Adipose tissue (tissue), 3 donors: ENCODE data around the gene AREL1. TPM values are rescaled to one million over a fixed set of nuclear protein-coding genes. Genes with fewer than 3 reads are reported as not detected.

Experiments used
- H3K27ac ChIP-seq: one replicate; pipeline ENCODE4 v1.5.1; 2013; ENCODE audit warnings: low read depth, low read length
- WGBS, 3 donors: extraction: QIAGEN DNeasy Blood & Tissue Kit; methylation state at CpG; one replicate each; pipeline ENCODE4 v1.1.7; 2013; 5-methylcytosine and 5-hydroxymethylcytosine counted together
- polyA plus RNA-seq, 3 donors: library from polyadenylated mRNA; stranded (reverse); fragments of 200-250 nt; gene quantifications; one replicate each; pipeline ENCODE4 v1.2.3, GENCODE V29; 2013
- donor health status: healthy with polysubstance abuse.
- donor health status: Bipolar disorder and iron deficiency.
- donor health status: healthy.

AREL1 gene
- polyA plus RNA-seq, 3 donors, result 5.9 to 10.2 (median 9.6) TPM

DNA sequence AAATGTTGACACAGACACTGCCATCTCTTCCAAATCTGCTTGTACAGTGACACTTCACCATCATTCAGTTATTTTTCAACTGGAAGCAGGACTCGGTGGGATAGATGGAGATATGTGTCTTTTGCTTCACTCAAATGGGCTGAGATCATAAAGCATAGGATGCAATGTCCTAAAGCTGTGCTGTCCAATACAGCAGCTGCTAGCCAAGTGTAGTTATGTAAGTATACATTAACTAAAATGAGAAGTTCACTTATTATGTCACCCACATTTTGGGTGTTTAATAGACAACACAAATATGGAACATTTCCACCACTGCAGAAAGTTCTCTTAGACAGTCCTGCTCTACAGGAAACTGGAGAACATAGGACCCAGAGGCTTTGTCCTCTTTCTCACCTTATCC, 43.6 kb downstream of the AREL1 start:
- H3K27ac ChIP-seq, result no peak overlapping the region
- 92 to 96% (median 96%) methylated on average over 1 of the region's 1 CpG for WGBS, 3 donors

DNA sequence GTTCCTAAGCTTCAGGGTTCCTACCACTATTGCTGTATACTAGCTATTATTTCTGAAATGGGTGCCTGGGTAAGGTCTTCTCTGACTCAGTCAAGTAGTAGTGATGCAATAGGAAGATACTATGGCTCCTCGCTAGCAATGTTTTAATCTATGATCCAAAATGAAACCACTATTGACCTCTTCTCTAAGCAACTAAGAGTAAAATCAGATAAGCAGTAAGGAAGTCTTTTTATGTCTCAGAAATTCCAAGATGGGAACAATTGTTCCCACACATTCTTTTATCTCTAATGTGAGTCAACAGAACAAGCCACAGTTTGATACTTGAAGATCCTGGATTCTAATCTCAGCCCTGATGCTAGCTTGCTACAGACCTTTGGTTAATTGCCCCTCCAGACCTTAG, 45.1 kb downstream of the AREL1 start:
- no peak overlapping the region for H3K27ac ChIP-seq

DNA sequence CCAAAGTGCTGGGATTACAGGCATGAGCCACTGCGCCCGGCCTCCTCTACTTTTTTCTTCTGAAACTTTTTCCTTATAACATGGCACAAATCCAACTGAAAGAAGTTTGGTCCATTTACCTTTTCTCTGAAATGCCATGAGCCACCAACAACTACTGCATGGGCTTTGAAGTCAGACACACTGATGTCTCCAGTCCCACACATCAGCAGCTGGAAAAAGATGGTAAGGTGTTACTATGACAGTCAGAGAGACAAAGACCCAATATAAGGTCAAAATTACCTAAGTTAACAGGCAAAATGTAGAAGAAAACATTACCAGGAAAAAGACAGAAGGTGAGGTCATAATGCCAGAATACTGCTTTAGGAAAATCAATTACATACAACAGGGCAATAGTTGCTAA, 48.2 kb downstream of the AREL1 start:
- WGBS, 3 donors, result 94 to 98% (median 97%) methylated on average over 2 of the region's 2 CpGs
- H3K27ac ChIP-seq, result no peak overlapping the region

More for the DNA sequence above, 45.1 kb downstream of the AREL1 start:
- 78 to 90% (median 79%) methylated on average over 1 of the region's 1 CpG for WGBS, 3 donors

DNA sequence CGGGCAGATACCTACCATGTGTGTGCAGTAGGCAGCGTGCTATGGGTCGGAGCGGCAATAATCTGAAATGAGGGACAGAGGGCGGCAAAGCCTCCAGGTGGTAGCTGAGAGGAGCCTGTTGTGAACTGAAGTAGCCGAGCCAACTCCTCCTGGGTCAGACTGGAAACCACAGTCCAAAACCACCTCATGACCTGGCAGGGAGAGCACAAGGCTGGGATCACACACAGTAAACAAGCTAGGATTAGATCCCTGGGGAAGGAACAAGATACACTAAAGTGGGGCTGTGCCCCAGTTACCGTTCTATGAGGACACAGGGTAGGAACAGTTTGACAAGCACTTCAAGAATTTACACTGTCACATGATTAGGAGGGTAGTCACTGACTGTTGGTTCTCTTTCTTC, 49.0 kb downstream of the AREL1 start:
- WGBS, 3 donors, result 86 to 90% (median 87%) methylated on average over 7 of the region's 7 CpGs
- no peak overlapping the region for H3K27ac ChIP-seq

DNA sequence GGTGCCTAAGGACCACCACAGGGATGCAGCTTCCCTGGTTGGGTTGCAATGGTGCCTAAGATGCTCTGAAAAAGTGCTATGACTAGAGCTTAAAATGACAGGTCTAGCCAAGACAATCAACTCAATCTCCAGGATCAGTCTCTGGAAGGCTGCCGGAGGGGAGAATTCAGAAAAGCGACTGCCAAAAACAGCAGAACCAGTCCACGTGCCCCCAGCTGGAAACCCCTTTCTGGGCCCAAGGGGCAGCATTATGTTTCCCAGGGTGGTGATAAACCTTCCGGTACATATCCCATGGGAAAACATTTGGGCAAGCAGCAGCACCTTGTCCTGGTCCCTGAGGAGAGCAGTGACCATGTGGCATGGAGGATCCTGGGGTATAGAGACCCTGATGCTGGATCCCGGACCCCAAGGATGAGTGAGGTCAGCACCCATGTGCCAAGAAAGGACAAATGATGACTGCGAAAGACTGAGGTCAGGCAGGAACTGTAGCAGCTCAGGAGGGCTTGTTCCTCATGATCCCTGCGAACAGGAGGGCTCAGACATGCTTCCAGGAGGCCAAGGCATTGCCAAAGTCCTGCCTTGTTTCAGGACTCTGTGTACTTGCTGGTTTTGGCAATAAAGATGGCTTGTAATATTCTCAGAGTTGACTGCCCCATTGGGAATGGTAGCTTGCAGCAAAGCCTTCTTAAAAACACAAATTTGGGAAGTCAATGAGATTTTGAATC, 51.0 kb downstream of the AREL1 start:
- 79 to 91% (median 88%) methylated on average over 7 of the region's 7 CpGs for WGBS, 3 donors
- H3K27ac ChIP-seq, result no peak overlapping the region

DNA sequence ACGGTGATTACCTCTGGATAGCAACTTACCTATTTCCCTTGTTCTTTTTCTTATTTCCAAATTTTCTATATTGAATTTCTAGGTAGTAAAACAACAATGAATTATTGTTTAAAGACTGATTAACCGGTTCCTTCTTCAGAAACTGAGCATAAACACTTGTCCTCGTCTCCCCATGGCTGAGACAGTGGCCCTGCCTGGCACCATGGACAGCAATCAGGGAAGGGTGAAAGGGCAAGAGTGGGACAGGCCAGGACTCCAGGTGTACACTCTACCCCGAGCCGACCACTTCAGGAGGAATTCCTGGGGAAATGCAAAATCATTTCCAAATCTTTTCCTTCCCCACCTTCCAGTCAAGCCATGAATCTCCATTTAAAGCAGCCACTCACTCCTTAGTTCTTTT, 52.0 kb downstream of the AREL1 start:
- no peak overlapping the region for H3K27ac ChIP-seq
- 76 to 87% (median 85%) methylated on average over 5 of the region's 5 CpGs for WGBS, 3 donors

DNA sequence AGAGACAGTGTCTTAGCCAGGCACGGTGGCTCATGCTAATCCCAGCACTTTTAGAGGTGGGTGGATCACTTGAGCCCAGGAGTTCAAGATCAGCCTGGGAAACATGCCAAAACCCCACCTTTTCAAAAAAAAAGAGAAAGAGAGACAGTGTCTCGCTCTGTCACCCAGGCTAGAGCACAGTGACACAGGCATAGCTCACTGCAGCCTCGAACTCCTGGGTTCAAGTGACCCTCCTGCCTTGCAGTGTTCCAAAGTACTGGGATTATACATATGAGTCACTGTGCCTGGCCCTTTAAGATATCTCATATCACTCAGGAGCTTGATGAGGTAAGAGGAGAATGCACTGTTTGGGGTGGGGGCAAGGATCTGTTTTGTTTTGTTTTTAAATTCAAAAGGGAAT, 52.7 kb downstream of the AREL1 start:
- no peak overlapping the region for H3K27ac ChIP-seq
- 84 to 92% (median 86%) methylated on average over 3 of the region's 3 CpGs for WGBS, 3 donors

DNA sequence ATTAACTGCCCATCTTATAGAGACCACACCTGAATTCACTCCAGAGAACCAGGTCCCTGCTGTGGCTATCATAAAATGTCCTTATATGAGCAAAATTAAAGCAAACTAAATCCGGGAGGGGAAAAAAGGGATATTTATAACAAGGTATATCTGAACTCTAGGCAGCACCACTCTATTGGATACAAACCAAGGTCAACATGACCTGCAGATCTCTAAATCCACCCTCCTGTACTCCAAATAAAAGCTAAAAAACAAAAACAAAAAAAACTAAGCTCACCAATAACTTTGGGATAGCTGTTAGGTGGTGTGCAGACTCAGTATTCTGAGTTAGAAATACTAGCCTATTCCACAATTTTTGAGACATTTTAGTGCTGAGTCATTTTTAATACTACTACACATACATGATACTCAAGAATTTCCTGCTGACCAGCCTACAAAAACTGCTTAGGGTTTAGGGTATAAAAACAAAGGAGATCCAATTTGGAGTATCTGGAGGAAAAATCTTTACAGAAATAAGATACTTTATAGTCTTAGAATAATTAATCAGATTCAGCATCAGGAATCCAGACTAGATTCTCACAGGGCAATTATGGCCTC, 54.2 kb downstream of the AREL1 start:
- no peak overlapping the region for H3K27ac ChIP-seq
- WGBS, 3 donors, result 69 to 93% (median 83%) methylated on average over 1 of the region's 1 CpG

DNA sequence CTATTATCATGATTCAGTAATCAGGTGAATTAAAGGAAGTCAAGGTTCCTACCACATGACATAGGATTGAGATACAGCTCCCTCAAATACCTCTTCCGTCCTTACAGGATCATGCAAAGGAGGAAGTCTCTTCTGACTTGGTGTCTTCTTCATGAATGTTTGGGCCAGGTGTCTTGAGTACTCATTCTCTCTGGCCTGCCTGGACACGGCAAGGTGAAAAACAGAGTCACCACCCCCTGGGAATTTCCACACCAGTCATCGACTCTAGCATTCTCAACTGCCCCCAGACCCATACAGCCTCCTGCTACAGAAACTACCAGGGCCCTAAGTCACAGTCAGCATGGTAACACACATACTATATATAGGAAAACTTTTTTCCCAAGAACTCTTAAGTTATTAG, 55.9 kb downstream of the AREL1 start:
- WGBS, 3 donors, result 94 to 97% (median 95%) methylated on average over 3 of the region's 3 CpGs
- H3K27ac ChIP-seq, result no peak overlapping the region

DNA sequence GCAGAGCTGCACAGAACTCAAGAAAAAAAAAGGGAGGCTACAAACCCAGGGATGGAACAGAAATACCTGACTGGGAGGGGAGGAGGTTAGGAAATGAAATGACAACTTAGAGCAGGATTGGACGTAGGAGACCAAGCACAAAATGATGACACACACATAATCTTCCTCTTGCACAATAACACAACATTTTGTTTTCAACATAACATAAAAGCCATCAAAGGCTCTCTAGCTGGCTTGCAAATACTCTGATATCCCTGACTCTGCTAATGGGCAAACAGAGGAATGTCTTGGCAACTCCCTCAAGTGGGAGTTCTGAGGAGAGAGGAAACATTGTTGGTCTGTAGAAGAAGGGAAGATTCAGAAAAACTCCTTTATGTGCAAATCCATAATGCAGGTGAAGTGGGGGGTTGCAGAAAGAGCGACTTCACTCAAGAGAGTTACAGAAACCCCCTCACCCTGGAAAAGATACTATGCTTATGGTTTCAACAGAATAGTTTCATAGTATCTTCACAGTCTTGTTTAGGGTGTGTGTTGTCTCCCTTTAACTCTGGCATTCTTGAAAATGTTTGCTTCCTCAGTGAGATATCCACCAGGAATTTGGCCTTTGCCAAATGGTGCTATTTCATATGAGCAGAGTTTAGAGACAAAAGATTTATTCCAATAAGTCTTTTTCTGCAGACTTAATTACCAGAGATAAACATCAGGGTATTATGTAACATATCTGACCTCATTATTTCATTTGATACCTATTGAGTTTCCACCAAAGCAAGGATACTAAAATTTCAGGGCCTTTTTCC, 57.1 kb downstream of the AREL1 start:
- 56 to 98% (median 64%) methylated on average over 2 of the region's 2 CpGs for WGBS, 3 donors
- H3K27ac ChIP-seq, result no peak overlapping the region

DNA sequence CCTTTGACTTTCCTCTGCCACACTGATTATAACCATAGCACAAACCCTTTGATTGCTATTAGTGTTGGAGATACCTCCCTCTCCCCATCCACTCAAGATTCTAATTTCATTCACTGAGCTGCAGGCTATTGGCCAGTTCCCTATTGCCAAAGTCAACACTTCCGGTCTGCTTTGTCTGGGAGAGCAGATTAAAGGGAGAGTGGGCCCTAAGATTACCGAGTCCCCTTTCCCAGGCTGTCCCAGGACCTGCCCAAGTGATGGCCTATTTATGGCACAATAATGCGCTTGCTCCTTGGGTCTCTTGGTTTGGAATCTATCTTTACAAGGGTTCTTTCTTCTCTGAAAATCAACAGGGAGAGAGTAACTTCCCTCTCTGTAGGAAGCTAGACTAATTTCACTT, 57.9 kb downstream of the AREL1 start:
- 74 to 82% (median 80%) methylated on average over 3 of the region's 3 CpGs for WGBS, 3 donors
- H3K27ac ChIP-seq, result no peak overlapping the region

DNA sequence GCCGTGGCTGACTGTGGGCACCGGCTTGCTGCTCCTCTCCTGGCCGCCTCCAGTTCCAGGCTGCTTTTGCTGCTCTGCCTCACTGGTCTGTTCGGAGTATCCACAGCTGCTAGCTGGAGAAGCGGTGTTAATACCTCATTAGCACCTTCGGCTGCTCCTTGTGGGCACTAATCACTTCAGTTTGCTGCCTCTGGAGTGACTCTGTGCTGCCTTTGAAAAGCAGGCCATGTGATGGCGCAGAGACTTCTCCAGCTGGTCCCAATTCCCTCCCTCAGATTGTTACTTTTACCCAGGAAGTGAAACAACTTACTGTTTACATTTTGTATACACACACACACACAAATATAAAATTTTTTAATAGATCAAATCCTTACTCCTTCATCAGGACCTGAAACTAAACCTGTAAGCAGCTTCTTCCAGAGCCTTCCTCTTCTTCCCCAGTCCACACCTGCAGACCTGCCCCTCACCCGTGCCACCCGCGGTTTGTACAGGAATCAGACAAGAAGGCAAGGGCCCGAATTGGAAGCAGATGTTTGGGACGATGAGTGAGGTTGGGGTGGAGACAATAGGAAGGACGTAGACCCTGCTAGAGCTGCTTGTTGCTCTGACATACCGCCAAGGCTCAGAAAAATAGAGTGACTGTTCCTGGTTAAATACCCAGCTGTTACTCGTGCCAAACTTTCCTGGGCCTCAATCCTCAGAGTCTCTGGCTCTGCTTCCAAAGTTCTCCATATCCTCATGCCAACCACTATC, 59.3 kb downstream of the AREL1 start:
- H3K27ac ChIP-seq, result no peak overlapping the region
- WGBS, 3 donors, result 84 to 85% (median 84%) methylated on average over 15 of the region's 15 CpGs

DNA sequence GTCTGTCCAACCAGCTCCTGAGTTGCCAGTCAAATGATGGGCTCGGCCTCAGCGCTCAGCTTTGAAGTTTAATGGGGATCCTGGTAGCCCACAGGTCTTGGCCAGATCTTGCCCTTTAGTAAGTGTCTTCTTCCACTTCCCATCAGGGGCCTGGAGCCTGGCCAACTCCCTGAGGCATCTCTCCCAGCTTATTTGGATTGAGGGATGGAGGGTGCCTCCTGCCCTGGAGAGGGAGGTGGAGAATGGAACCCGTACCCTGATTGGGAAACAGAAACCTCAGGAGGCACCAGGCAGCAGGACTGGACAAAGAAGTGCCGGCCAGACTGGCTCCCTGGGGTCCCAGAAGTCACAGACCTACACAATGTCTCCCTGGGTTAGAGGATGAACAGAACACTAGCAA, 60.3 kb downstream of the AREL1 start:
- no peak overlapping the region for H3K27ac ChIP-seq
- WGBS, 3 donors, result 73% methylated on average over 4 of the region's 4 CpGs

DNA sequence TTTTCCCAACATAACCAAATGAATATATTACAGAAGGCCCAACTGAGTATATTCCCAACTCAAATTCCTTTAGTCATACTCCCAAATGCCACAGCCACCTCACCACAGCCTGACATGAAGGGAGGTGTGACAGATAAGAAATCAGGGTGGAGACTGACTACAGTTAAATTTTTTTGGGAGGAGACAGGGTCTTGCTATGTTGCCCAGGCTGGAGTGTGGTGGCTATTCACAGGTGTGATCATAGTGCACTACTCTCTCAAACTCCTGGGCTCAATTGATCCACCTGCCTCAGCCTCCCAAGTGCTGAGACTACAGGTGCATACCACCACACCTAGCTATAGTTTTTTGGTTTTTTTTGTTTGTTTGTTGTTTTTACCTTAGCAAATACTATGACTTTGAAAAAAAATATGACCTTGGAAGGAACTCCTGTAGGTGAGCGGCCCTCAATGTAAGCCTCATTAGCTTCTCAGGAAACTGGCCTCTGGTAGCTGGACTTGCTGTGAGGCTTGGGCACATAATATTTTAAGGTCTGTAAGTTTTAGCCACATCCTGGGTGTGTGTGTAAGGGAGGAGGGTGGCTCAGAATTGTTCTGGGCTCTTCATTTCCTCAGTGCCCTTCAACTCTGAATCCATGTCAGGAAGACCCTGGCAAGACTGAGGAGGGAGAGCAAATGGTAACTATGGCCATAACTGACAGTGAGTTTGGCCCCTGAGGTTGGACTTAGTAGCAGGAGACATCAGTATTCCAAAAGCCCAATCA, 61.8 kb downstream of the AREL1 start:
- WGBS, 3 donors, result 80 to 97% (median 96%) methylated on average over 1 of the region's 1 CpG
- no peak overlapping the region for H3K27ac ChIP-seq

DNA sequence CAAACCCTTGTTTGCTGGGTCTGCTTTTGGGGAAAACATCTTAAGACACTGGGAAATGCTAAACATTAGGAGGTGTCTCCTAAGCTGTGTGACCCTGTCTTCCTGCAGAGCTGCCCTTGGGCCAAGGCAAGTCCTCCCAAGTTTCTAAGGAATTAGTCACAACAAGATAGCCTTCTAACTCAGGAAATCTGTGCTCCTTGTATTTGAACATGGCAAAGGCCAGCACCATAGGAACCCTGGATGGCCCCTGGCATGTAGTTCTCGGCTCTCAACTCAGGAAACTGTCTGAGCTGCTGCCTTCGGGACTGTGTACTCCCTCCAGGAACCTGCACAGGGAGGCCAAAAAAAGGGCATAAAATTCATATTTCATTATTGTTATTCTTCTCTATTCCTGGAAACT, 63.2 kb downstream of the AREL1 start:
- H3K27ac ChIP-seq, result no peak overlapping the region
- WGBS, 3 donors, result 57 to 91% (median 60%) methylated on average over 2 of the region's 2 CpGs

DNA sequence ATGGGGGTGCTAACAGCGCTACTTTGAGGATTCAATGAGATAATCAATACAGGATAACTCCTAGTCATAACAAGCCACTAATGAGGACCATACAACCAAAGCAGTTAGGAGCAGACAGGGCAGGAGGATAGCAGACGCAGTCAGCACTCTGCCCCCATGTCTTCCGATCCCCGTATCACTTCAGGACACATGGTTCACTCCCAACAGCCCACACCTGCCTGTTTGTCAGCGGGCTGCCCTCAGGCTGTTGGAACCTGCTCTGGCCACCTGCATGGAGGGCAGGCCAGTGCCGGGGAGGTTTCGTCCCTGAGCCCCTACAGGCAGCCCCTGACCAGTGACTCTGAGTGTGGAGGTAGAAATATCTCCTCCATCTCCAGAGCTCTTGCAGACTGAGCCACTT, 63.7 kb downstream of the AREL1 start:
- WGBS, 3 donors, result 80 to 93% (median 91%) methylated on average over 7 of the region's 7 CpGs
- H3K27ac ChIP-seq, result no peak overlapping the region

DNA sequence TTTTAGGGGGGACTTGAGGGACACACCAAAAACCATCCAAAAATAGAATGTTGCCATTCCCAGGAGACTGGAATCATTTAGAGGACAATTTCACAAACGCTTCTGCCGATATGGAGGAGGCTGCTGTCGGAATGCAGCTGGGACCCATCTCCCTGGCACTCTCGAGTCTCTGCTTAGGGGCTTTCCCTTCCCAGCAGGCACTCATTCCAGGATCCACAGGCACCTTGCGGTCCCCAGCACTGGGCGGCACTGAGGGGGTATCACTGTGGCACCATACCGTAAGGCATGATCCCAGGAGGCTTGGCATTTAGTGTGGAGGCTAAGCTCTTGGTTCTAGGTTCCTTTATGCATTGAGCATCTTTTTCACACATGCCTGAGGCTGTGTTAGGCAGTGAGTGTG, 64.3 kb downstream of the AREL1 start:
- 64 to 77% (median 64%) methylated on average over 7 of the region's 7 CpGs for WGBS, 3 donors
- no peak overlapping the region for H3K27ac ChIP-seq
